ENCODE results near the gene HSD17B14.

HSD17B14 gene

GRCh38 chr19:48845384-48845783, 9.1 kb upstream of the HSD17B14 start:
- Histone ChIP-seq H3K27me3 (ENCODE audit: insufficient read depth, poor library complexity, severe bottlenecking) (no peaks in the 10 kb centered on the region), H3K27ac (ENCODE audit: poor library complexity, severe bottlenecking) (no peak overlapping the region), H3K9me3 (ENCODE audit: severe bottlenecking) (no peaks in the 10 kb centered on the region), H3K4me3 (ENCODE audit: severe bottlenecking) (no peak overlapping the region), H3K36me3 (ENCODE audit: low read depth) (peaks cover 5% of the 10 kb centered on the region; the same call in 1 of the 2 replicates), H3K4me1 (ENCODE audit: insufficient read depth, poor library complexity, severe bottlenecking) (no peaks in the 10 kb centered on the region)
- ATAC-seq (ENCODE audit: low read depth) (no peak), DNase-seq (ENCODE audit: low spot score) (no peak)
- no peak for TF ChIP-seq CTCF (IDR thresholded peaks at IDR 0.05; ENCODE audit: poor library complexity, severe bottlenecking)

- H3K4me1 ChIP-seq (ENCODE audit: insufficient read depth, poor library complexity, severe bottlenecking): no peaks in the 10 kb centered on the region
- peak; percentile 40; the same call in 1 of the 3 replicates for ATAC-seq (ENCODE audit: low read depth)
- no peak overlapping the region for H3K4me3 ChIP-seq (ENCODE audit: severe bottlenecking)
- no peaks in the 10 kb centered on the region for H3K9me3 ChIP-seq (ENCODE audit: severe bottlenecking)
- no peak for TF ChIP-seq CTCF (IDR thresholded peaks at IDR 0.05; ENCODE audit: poor library complexity, severe bottlenecking)
- H3K27ac ChIP-seq (ENCODE audit: poor library complexity, severe bottlenecking): no peak overlapping the region
- H3K36me3 ChIP-seq (ENCODE audit: low read depth): peaks cover 5% of the 10 kb centered on the region; the same call in 1 of the 2 replicates
- no peaks in the 10 kb centered on the region for H3K27me3 ChIP-seq (ENCODE audit: insufficient read depth, poor library complexity, severe bottlenecking)
- DNase-seq (ENCODE audit: low spot score): no peak
Measured at GRCh38 chr19:48844472-48844871, 8.2 kb upstream of the HSD17B14 start.

GRCh38 chr19:48842789-48843162, 6.5 kb upstream of the HSD17B14 start:
- DNase-seq (ENCODE audit: low spot score) (no peak), ATAC-seq (ENCODE audit: low read depth) (peak; percentile 35; the same call in 2 of the 3 replicates)
- TF ChIP-seq CTCF (IDR thresholded peaks at IDR 0.05; ENCODE audit: poor library complexity, severe bottlenecking): peak; percentile 89
- Histone ChIP-seq H3K27ac (ENCODE audit: poor library complexity, severe bottlenecking) (no peak overlapping the region), H3K27me3 (ENCODE audit: insufficient read depth, poor library complexity, severe bottlenecking) (no peaks in the 10 kb centered on the region), H3K4me3 (ENCODE audit: severe bottlenecking) (no peak overlapping the region), H3K4me1 (ENCODE audit: insufficient read depth, poor library complexity, severe bottlenecking) (no peaks in the 10 kb centered on the region), H3K9me3 (ENCODE audit: severe bottlenecking) (no peaks in the 10 kb centered on the region), H3K36me3 (ENCODE audit: low read depth) (peaks cover 5% of the 10 kb centered on the region; the same call in 1 of the 2 replicates)

GRCh38 chr19:48841571-48841970, 5.3 kb upstream of the HSD17B14 start:
- Histone ChIP-seq H3K4me3 (ENCODE audit: severe bottlenecking) (no peak overlapping the region), H3K27ac (ENCODE audit: poor library complexity, severe bottlenecking) (no peak overlapping the region), H3K36me3 (ENCODE audit: low read depth) (peaks cover 5% of the 10 kb centered on the region; the same call in 1 of the 2 replicates), H3K9me3 (ENCODE audit: severe bottlenecking) (no peaks in the 10 kb centered on the region), H3K4me1 (ENCODE audit: insufficient read depth, poor library complexity, severe bottlenecking) (no peaks in the 10 kb centered on the region), H3K27me3 (ENCODE audit: insufficient read depth, poor library complexity, severe bottlenecking) (no peaks in the 10 kb centered on the region)
- no peak for TF ChIP-seq CTCF (IDR thresholded peaks at IDR 0.05; ENCODE audit: poor library complexity, severe bottlenecking)
- DNase-seq (ENCODE audit: low spot score) (no peak), ATAC-seq (ENCODE audit: low read depth) (no peak)

- Histone ChIP-seq H3K4me3 (ENCODE audit: severe bottlenecking) (no peak overlapping the region), H3K27ac (ENCODE audit: poor library complexity, severe bottlenecking) (no peak overlapping the region), H3K4me1 (ENCODE audit: insufficient read depth, poor library complexity, severe bottlenecking) (no peaks in the 10 kb centered on the region), H3K9me3 (ENCODE audit: severe bottlenecking) (no peaks in the 10 kb centered on the region), H3K27me3 (ENCODE audit: insufficient read depth, poor library complexity, severe bottlenecking) (no peaks in the 10 kb centered on the region), H3K36me3 (ENCODE audit: low read depth) (peaks cover 5% of the 10 kb centered on the region; the same call in 1 of the 2 replicates)
- TF ChIP-seq CTCF (IDR thresholded peaks at IDR 0.05; ENCODE audit: poor library complexity, severe bottlenecking): no peak
- no peak for DNase-seq (ENCODE audit: low spot score)
- ATAC-seq (ENCODE audit: low read depth): no peak
Measured at GRCh38 chr19:48841047-48841446, 4.8 kb upstream of the HSD17B14 start.
